K562 (cell line): ENCODE results near the gene SSH3. TPM values are rescaled to one million over a fixed set of nuclear protein-coding genes. Genes with fewer than 3 reads are reported as not detected.

Experiments
- BRD9 ChIP-seq: fragments of 450-650 bp; IDR thresholded peaks from 2 replicates; pipeline ENCODE4 v1.6.1; 2018; ENCODE audit warnings: low read depth; ENCODE audit not compliant: partially characterized antibody
- CTCF ChIP-seq, 3 experiments: IDR thresholded peaks in 2 of 3; conservative IDR thresholded peaks in 1 of 3; 2 replicates each; pipeline ENCODE4 v1.5.1; 2011 to 2012; ENCODE audit warnings: low read length in 3 of 3, mild to moderate bottlenecking in 3 of 3, control low read depth in 2 of 3, improper control_type of control experiment in 1 of 3, inconsistent platforms in 1 of 3, low read depth in 1 of 3, mixed read lengths in 1 of 3, moderate library complexity in 1 of 3; ENCODE audit not compliant: insufficient read depth in 2 of 3
- EP400 ChIP-seq: fragments of 450-650 bp; IDR thresholded peaks from 2 replicates; pipeline ENCODE4 v1.6.1; 2017; ENCODE audit warnings: antibody characterized with exemption, mild to moderate bottlenecking, moderate library complexity
- MAX ChIP-seq: sonication (generic); formaldehyde crosslinking; IDR thresholded peaks from 2 replicates; pipeline ENCODE4 v1.9.0; 2022; ENCODE audit warnings: mild to moderate bottlenecking, missing genetic modification reagents
- MIER1 ChIP-seq: fragments of 450-650 bp; IDR thresholded peaks from 2 replicates; pipeline ENCODE4 v1.6.1; 2016; ENCODE audit warnings: antibody characterized with exemption, mild to moderate bottlenecking, low read depth
- RNF219 ChIP-seq: fragments of 250-450 bp; sonication (Bioruptor Pico); IDR thresholded peaks from 2 replicates; pipeline ENCODE4 v1.5.0; 2022; ENCODE audit warnings: mild to moderate bottlenecking
- UBTF ChIP-seq, 2 experiments: IDR thresholded peaks; 2 replicates each; pipeline ENCODE4 v1.6.1; 2012; ENCODE audit warnings: improper control_type of control experiment in 2 of 2, low read depth in 2 of 2, low read length in 2 of 2, borderline replicate concordance in 1 of 2
- ZMIZ1 ChIP-seq, 2 experiments: fragments of 150-350 bp in 1 of 2; IDR thresholded peaks; 2 replicates each; pipeline ENCODE4 v1.6.1; 2012 to 2016; ENCODE audit warnings: low read depth in 2 of 2, low read length in 2 of 2, mild to moderate bottlenecking in 1 of 2, moderate library complexity in 1 of 2
- ZNF395 ChIP-seq: fragments of 200-800 bp; sonication (Bioruptor generic); IDR thresholded peaks from 2 replicates; pipeline ENCODE4 v1.6.1; 2017; ENCODE audit warnings: missing genetic modification characterization, missing compliant biosample characterization
- ZNF740 ChIP-seq, 3 experiments: fragments of 200-800 bp in 1 of 3; sonication (Bioruptor generic) in 1 of 3; sonication (generic) in 1 of 3; formaldehyde crosslinking in 1 of 3; IDR thresholded peaks; 2 replicates each; pipeline versions ENCODE4 v1.6.1 to v1.8.0; 2016 to 2022; ENCODE audit warnings: mild to moderate bottlenecking in 2 of 3, missing compliant biosample characterization in 2 of 3, missing genetic modification characterization in 2 of 3, missing genetic modification reagents in 1 of 3
- polyA plus RNA-seq, 8 experiments: library from polyadenylated mRNA; depleted of rRNA in 4 of 8; stranded (reverse) in 5 of 8; unstranded in 3 of 8; fragments of >200 nt; fragmentation: Nextera tagmentation in 2 of 8; fragmentation: Illumina TruSeq in 1 of 8; extraction: Ambion mirVana in 2 of 8; extraction: Trizol in 1 of 8; gene quantifications; 2 replicates each; pipeline versions ENCODE4 v1.2.1 to v1.2.3, GENCODE V29; 2011 to 2014; ENCODE audit warnings: inconsistent platforms in 1 of 8, missing spikeins in 1 of 8
- total RNA-seq, 7 experiments: library from RNA; depleted of rRNA in 6 of 7; stranded (reverse); fragments of >200 nt in 6 of 7; fragmentation: Illumina TruSeq in 2 of 7; extraction: Trizol in 2 of 7; gene quantifications; 2 replicates each; pipeline versions ENCODE4 v1.2.1 to v1.2.3, GENCODE V29; 2011 to 2021; ENCODE audit warnings: low replicate concordance in 1 of 7

Gene SSH3
- total and polyA plus RNA-seq, 9 of the 15 experiments (the other 6 are each of a cell fraction or from before 2014, with no cell fraction given): 0.07 to 1.0 (median 0.24) TPM; not detected in 3

GRCh38 chr11:67267188-67268080 lies 35.9 kb upstream of the SSH3 start (continued):
- TF ChIP-seq ZMIZ1 (IDR thresholded peaks at IDR 0.05; ENCODE audit: low read depth in 2 of 2, low read length in 2 of 2) (no peak), EP400 (no peak), RNF219 (CRISPR knock-in tag) (no peak), ZNF740 (CRISPR knock-in tag; IDR thresholded peaks at IDR 0.05) (no peak), ZNF740 (tag; IDR thresholded peaks at IDR 0.05) (no peak), ZNF395 (CRISPR knock-in tag) (no peak), UBTF (IDR thresholded peaks at IDR 0.05; ENCODE audit: borderline replicate concordance in 1 of 2, low read depth in 2 of 2, low read length in 2 of 2) (0 out of 4 replicates have a peak, but pooled peaks of 1 of the 2 experiments have one; percentile 5), CTCF (IDR thresholded peaks at IDR 0.05 in 2 of 3, conservative IDR thresholded peaks at IDR 0.05 in 1 of 3; ENCODE audit: insufficient read depth in 2 of 3, low read depth in 1 of 3, low read length in 3 of 3) (no peak), MIER1 (no peak), BRD9 (no peak), MAX (CRISPR knock-in tag) (0 out of 2 replicates have a peak, but pooled peaks have one; percentile 8)
